Subcutaneous abdominal adipose tissue (tissue), 5 donors: ENCODE measurements around the gene HMGN3.

Experiments used
- H3K27ac ChIP-seq: one replicate; pipeline ENCODE4 v1.7.0; 2013; ENCODE audit warnings: low read depth, mild to moderate bottlenecking, inconsistent platforms, low read length, moderate library complexity
- H3K27me3 ChIP-seq, 5 donors: one replicate each; pipeline ENCODE4 v1.7.0; 2013; ENCODE audit warnings: low read length in 5 of 5, inconsistent platforms in 1 of 5; ENCODE audit not compliant: control insufficient read depth in 5 of 5, insufficient read depth in 4 of 5
- H3K36me3 ChIP-seq, 5 donors: one replicate each; pipeline ENCODE4 v1.7.0; 2013; ENCODE audit warnings: low read length in 5 of 5; ENCODE audit not compliant: control insufficient read depth in 5 of 5, insufficient read depth in 5 of 5
- H3K4me1 ChIP-seq, 5 donors: one replicate each; pipeline ENCODE4 v1.7.0; 2013; ENCODE audit warnings: low read length in 5 of 5, mild to moderate bottlenecking in 3 of 5, moderate library complexity in 1 of 5; ENCODE audit not compliant: control insufficient read depth in 5 of 5, insufficient read depth in 5 of 5
- H3K4me3 ChIP-seq, 5 donors: one replicate each; pipeline ENCODE4 v1.7.0; 2013; ENCODE audit warnings: low read length in 5 of 5, low read depth in 1 of 5
- H3K9ac ChIP-seq, 5 donors: one replicate each; pipeline ENCODE4 v1.7.0; 2013; ENCODE audit warnings: low read length in 5 of 5, mild to moderate bottlenecking in 4 of 5, moderate library complexity in 3 of 5
- H3K9me3 ChIP-seq, 5 donors: one replicate each; pipeline ENCODE4 v1.7.0; 2013; ENCODE audit warnings: low read length in 5 of 5; ENCODE audit not compliant: control insufficient read depth in 5 of 5
- donor health status: healthy.
- donor health status: healthy.
- donor health status: healthy.
- donor health status: healthy.
- donor health status: healthy.

Gene HMGN3

GRCh38 chr6:79223611-79224404, 10.7 kb downstream of the HMGN3 start:
- H3K27ac ChIP-seq: no peak overlapping the region
- peaks cover 0 to 5% (median 0%) of the 10 kb centered on the region in 5 donors for H3K36me3 ChIP-seq

GRCh38 chr6:79215213-79215824, 19.2 kb downstream of the HMGN3 start:
- Histone ChIP-seq H3K4me1 (peaks cover 0 to 10% (median 3%) of the 10 kb centered on the region in 5 donors), H3K27ac (no peak overlapping the region), H3K4me3 (no peak overlapping the region), H3K27me3 (no peaks in the 10 kb centered on the region), H3K36me3 (peaks cover 0 to 2% (median 0%) of the 10 kb centered on the region in 5 donors), H3K9ac (no peak overlapping the region), H3K9me3 (no peaks in the 10 kb centered on the region)

More at GRCh38 chr6:79223611-79224404, 10.7 kb downstream of the HMGN3 start:
- Histone ChIP-seq H3K27me3 (no peaks in the 10 kb centered on the region), H3K9me3 (no peaks in the 10 kb centered on the region), H3K4me1 (no peaks in the 10 kb centered on the region), H3K9ac (no peak overlapping the region), H3K4me3 (no peak overlapping the region)

- peaks cover 0 to 6% (median 0%) of the 10 kb centered on the region in 5 donors for H3K36me3 ChIP-seq
- H3K4me3 ChIP-seq: no peak overlapping the region
- no peak overlapping the region for H3K9ac ChIP-seq
- no peaks in the 10 kb centered on the region for H3K9me3 ChIP-seq
- H3K27me3 ChIP-seq: no peaks in the 10 kb centered on the region
- peaks cover 0 to 25% (median 10%) of the 10 kb centered on the region in 5 donors for H3K4me1 ChIP-seq
- H3K27ac ChIP-seq: no peak overlapping the region
These were observed 21.6 kb downstream of the HMGN3 start for GRCh38 chr6:79212859-79213258.

GRCh38 chr6:79208816-79209215, 25.7 kb downstream of the HMGN3 start:
- Histone ChIP-seq H3K27me3 (no peaks in the 10 kb centered on the region), H3K9ac (no peak overlapping the region), H3K4me1 (peaks cover 0 to 14% (median 10%) of the 10 kb centered on the region in 5 donors), H3K36me3 (peaks cover 0 to 19% (median 14%) of the 10 kb centered on the region in 5 donors), H3K27ac (no peak overlapping the region), H3K9me3 (no peaks in the 10 kb centered on the region), H3K4me3 (no peak overlapping the region)

- no peak overlapping the region for H3K4me3 ChIP-seq
- peaks cover 0 to 3% (median 0%) of the 10 kb centered on the region in 5 donors for H3K4me1 ChIP-seq
- no peak overlapping the region for H3K9ac ChIP-seq
- peaks cover 14 to 31% (median 22%) of the 10 kb centered on the region in 5 donors for H3K36me3 ChIP-seq
- H3K27ac ChIP-seq: no peak overlapping the region
- H3K9me3 ChIP-seq: no peaks in the 10 kb centered on the region
- H3K27me3 ChIP-seq: no peaks in the 10 kb centered on the region
These were observed 30.7 kb downstream of the HMGN3 start for GRCh38 chr6:79203753-79204253.

- H3K9me3 ChIP-seq: no peaks in the 10 kb centered on the region
These were observed 31.9 kb downstream of the HMGN3 start for GRCh38 chr6:79202556-79202955.

GRCh38 chr6:79201983-79202382, 32.5 kb downstream of the HMGN3 start:
- Histone ChIP-seq H3K4me1 (peaks cover 0 to 1% (median 0%) of the 10 kb centered on the region in 5 donors), H3K27ac (no peak overlapping the region), H3K27me3 (no peaks in the 10 kb centered on the region), H3K9ac (no peak overlapping the region), H3K9me3 (no peaks in the 10 kb centered on the region), H3K4me3 (no peak overlapping the region), H3K36me3 (peaks cover 14 to 26% (median 19%) of the 10 kb centered on the region in 5 donors)

More at GRCh38 chr6:79202556-79202955, 31.9 kb downstream of the HMGN3 start:
- no peak overlapping the region for H3K9ac ChIP-seq
- H3K36me3 ChIP-seq: peaks cover 14 to 32% (median 22%) of the 10 kb centered on the region in 5 donors
- H3K27ac ChIP-seq: no peak overlapping the region
- H3K4me1 ChIP-seq: no peaks in the 10 kb centered on the region
- no peak overlapping the region for H3K4me3 ChIP-seq
- H3K27me3 ChIP-seq: no peaks in the 10 kb centered on the region

GRCh38 chr6:79201143-79201542, 33.3 kb downstream of the HMGN3 start:
- no peaks in the 10 kb centered on the region for H3K9me3 ChIP-seq
- H3K4me1 ChIP-seq: peaks cover 0 to 7% (median 0%) of the 10 kb centered on the region in 5 donors
- no peak overlapping the region for H3K27ac ChIP-seq
- H3K4me3 ChIP-seq: no peak overlapping the region
- H3K9ac ChIP-seq: no peak overlapping the region
- H3K36me3 ChIP-seq: peaks cover 10 to 22% (median 14%) of the 10 kb centered on the region in 5 donors
- no peaks in the 10 kb centered on the region for H3K27me3 ChIP-seq

- peaks cover under 1 to 20% (median 5%) of the 10 kb centered on the region in 5 donors for H3K36me3 ChIP-seq
- H3K4me3 ChIP-seq: no peak overlapping the region
- H3K27me3 ChIP-seq: no peaks in the 10 kb centered on the region
- H3K27ac ChIP-seq: no peak overlapping the region
- H3K9me3 ChIP-seq: no peaks in the 10 kb centered on the region
- H3K4me1 ChIP-seq: peaks cover 0 to 7% (median 0%) of the 10 kb centered on the region in 5 donors
- H3K9ac ChIP-seq: no peak overlapping the region
These were observed 37.6 kb downstream of the HMGN3 start for GRCh38 chr6:79196912-79197311.

- Histone ChIP-seq H3K9me3 (peaks cover 0 to 6% (median 0%) of the 10 kb centered on the region in 5 donors), H3K27me3 (no peaks in the 10 kb centered on the region), H3K27ac (no peak overlapping the region), H3K9ac (no peak overlapping the region), H3K4me3 (no peak overlapping the region), H3K4me1 (peaks cover 0 to 12% (median 5%) of the 10 kb centered on the region in 5 donors), H3K36me3 (peaks cover 0 to 5% (median 3%) of the 10 kb centered on the region in 5 donors)
These were observed 40.5 kb downstream of the HMGN3 start for GRCh38 chr6:79193971-79194370.
